GM12892 (cell line): Measurements from ENCODE around the gene SEPTIN14. TPM values are rescaled to one million over a fixed set of nuclear protein-coding genes. Genes with fewer than 3 reads are reported as not detected.
"Not testable (repeated sequence)": the region's sequence is repeated elsewhere in the genome, so short reads cannot be mapped to it uniquely, and the experiment has no call there.

Experiments used
- DNase-seq: peaks from one replicate; pipeline ENCODE4 v3.0.0; 2011; ENCODE audit not compliant: insufficient read length
- FAIRE-seq: peaks from 2 replicates; lab custom pipeline; 2011; peaks lifted over from hg19 to GRCh38; lab: Jason Lieb, UNC
- POLR2A ChIP-seq: IDR thresholded peaks from 2 replicates; pipeline ENCODE4 v1.6.1; 2011; ENCODE audit warnings: low read depth, low read length, control low read depth
- POLR2AphosphoS5 ChIP-seq: IDR thresholded peaks from 2 replicates; pipeline ENCODE4 v1.6.1; 2011; ENCODE audit warnings: low read depth, low read length, control low read depth
- TAF1 ChIP-seq: IDR thresholded peaks from 2 replicates; pipeline ENCODE4 v1.6.1; 2011; ENCODE audit warnings: low read depth, mild to moderate bottlenecking, control low read depth, low read length, borderline replicate concordance
- polyA plus RNA-seq: library from polyadenylated mRNA; unstranded; fragments of >200 nt; gene quantifications from one replicate; pipeline ENCODE4 v1.2.1, GENCODE V29; 2012; ENCODE audit warnings: missing spikeins, inconsistent platforms; ENCODE audit not compliant: missing spikeins

Gene SEPTIN14
- polyA plus RNA-seq: not detected

GRCh38 chr7:55862652-55863051 lies at the start of gene SEPTIN14:
Gene SEPTIN14, minus strand, starts transcription at chr7:55862752. Its CDS starts 756 bp downstream, at chr7:55861996.
- not testable (repeated sequence) for DNase-seq, FAIRE-seq

GRCh38 chr7:55903985-55904759 lies 41.6 kb upstream of the SEPTIN14 start:
- no peak for FAIRE-seq
- TF ChIP-seq TAF1 (no peak), POLR2A (no peak), POLR2AphosphoS5 (no peak)
- no peak for DNase-seq

- DNase-seq, FAIRE-seq: not testable (repeated sequence)
Observed at GRCh38 chr7:55901059-55901458, 38.5 kb upstream of the SEPTIN14 start.

GRCh38 chr7:55898287-55898686 lies 35.7 kb upstream of the SEPTIN14 start:
- DNase-seq: no peak
- FAIRE-seq: no peak
- no peak for TF ChIP-seq POLR2A
- TF ChIP-seq TAF1: no peak
- no peak for TF ChIP-seq POLR2AphosphoS5

- FAIRE-seq (no peak), DNase-seq (no peak)
- TF ChIP-seq TAF1: no peak
- no peak for TF ChIP-seq POLR2A
- TF ChIP-seq POLR2AphosphoS5: no peak
Observed at GRCh38 chr7:55895021-55895420, 32.5 kb upstream of the SEPTIN14 start.

GRCh38 chr7:55893940-55894339 lies 31.4 kb upstream of the SEPTIN14 start:
- DNase-seq: no peak
- no peak for FAIRE-seq
- no peak for TF ChIP-seq POLR2A
- TF ChIP-seq TAF1: no peak
- TF ChIP-seq POLR2AphosphoS5: no peak

GRCh38 chr7:55888378-55888777 lies 25.8 kb upstream of the SEPTIN14 start:
- not testable (repeated sequence) for FAIRE-seq, DNase-seq

GRCh38 chr7:55887821-55888247 lies 25.3 kb upstream of the SEPTIN14 start:
- FAIRE-seq (no peak), DNase-seq (no peak)
- TF ChIP-seq POLR2AphosphoS5 (no peak), POLR2A (no peak), TAF1 (no peak)

GRCh38 chr7:55884321-55884720 lies 21.8 kb upstream of the SEPTIN14 start:
- no peak for DNase-seq
- TF ChIP-seq POLR2A: no peak
- TF ChIP-seq POLR2AphosphoS5: no peak
- TF ChIP-seq TAF1: no peak
- no peak for FAIRE-seq

GRCh38 chr7:55878691-55879090 lies 16.1 kb upstream of the SEPTIN14 start:
- FAIRE-seq: no peak
- no peak for DNase-seq
- TF ChIP-seq POLR2A (no peak), POLR2AphosphoS5 (no peak), TAF1 (no peak)

- no peak for FAIRE-seq
- TF ChIP-seq POLR2A: no peak
- no peak for TF ChIP-seq POLR2AphosphoS5
- TF ChIP-seq TAF1: no peak
- DNase-seq: no peak
Observed at GRCh38 chr7:55877308-55877707, 14.8 kb upstream of the SEPTIN14 start.

- FAIRE-seq (no peak), DNase-seq (no peak)
- TF ChIP-seq POLR2A (no peak), TAF1 (no peak), POLR2AphosphoS5 (no peak)
Observed at GRCh38 chr7:55873765-55874164, 11.2 kb upstream of the SEPTIN14 start.

- no peak for DNase-seq
- TF ChIP-seq TAF1: no peak
- no peak for TF ChIP-seq POLR2A
- no peak for TF ChIP-seq POLR2AphosphoS5
- FAIRE-seq: no peak
Observed at GRCh38 chr7:55871932-55872485, 9.5 kb upstream of the SEPTIN14 start.

- not testable (repeated sequence) for DNase-seq, FAIRE-seq
Observed at GRCh38 chr7:55868989-55869388, 6.4 kb upstream of the SEPTIN14 start.

GRCh38 chr7:55845164-55845563 lies 17.4 kb downstream of the SEPTIN14 start:
- FAIRE-seq, DNase-seq: not testable (repeated sequence)
